DMS153 treated with DMSO at 0.1 percent for 48 hours (cell line): ENCODE results near the gene SMYD4.
"Not testable (repeated sequence)": the region's sequence is repeated elsewhere in the genome, so short reads cannot be mapped to it uniquely, and the experiment has no call there.

Experiments
- DNase-seq: peaks from one replicate; lab custom pipeline; 2025; ENCODE audit not compliant: unreplicated experiment; lab: John Stamatoyannopoulos, UW

Gene SMYD4

DNA sequence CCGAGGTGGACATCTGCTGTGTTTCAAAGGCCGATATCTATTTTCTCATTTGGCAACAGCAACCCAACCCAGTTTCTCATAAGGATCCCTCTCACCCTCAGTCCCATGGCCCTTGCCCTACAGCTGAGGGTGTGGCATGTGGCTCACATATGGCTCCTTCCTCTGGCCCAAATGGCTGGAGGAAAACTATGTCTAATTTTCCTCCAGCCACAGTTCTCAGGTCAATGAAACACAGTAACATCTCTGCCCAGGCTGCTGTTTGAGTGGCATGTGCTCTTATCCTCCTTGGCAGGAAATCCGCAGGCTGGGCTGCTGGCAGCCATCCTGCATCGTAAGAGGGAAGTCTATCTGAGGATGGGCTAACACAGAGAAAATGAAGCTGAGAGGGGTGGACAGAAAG lies 43.8 kb downstream of the SMYD4 start:
- DNase-seq: no peak

DNA sequence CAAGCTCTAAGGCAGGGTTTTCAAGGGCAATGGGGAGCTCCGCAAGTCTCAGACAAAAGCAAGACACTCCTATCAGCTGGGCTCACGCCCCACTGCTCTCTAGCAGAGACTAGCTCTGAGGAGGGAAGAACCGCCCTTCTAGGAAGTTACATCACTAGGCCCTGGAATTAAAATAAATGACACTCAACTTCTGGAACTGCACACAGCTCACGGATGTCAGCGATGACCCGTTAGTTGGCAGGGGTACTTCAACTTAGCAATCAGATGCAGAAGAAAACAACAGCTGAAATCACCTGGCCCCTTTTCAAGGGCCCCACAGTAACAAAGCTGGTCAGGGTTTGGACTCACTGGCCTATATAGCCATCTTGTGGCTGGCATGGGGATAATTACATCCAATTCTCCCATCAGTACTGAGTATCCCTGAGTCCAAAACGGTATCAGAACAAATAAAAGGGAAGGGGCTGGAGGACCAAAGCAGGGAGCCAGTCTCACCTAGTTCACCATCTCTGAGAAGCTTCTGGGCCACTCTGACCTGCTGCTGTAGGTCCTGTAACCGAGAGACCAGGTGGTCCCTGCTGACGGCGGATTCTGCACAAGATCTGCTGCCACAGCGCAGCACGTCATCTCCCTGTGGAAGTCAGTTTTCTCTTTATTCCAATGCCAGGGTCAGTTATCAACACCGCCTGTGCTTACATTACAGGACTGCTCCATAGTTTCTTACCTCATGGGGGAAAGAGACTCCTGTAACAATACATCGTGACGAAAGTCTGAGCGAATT lies 45.7 kb downstream of the SMYD4 start:
- no peak for DNase-seq

DNA sequence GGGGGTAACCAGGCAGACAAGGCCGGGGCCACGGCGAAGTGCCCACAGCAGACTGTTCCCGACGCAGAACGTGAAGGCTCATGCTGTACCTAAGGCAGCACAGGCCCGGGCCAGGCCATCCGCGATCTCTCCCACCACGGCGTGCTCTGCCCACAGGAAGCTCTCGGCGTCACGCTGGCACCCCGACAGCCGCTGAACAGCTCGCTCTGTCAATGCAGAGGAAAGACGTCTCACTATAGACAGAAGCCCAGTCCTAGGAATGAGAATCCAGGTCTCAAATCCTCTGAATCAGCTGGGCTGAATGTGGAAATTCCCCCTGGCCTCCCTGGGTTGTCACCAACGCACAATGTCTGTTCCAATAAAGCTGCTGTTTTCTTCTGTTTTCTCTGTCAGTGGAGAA lies 46.4 kb downstream of the SMYD4 start:
- DNase-seq: no peak

DNA sequence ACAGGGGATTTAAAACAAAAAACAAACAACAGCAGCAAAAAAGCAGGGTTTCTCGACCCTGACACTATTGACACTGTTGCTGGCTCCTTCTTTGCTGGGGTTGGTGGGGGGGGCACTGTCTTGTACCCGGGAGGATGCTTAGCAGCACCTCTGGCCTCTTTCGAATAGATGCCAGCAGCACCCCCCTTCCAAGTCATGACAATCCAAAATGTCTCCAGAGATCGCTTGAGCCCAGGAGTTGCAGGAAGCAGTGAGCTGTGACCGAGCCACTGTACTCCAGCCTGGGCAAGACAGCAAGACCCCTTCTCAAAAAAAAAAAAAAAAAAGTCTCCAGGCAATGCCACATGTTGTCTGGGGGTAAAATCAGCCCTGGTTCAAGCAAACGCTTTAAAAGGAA lies 47.5 kb downstream of the SMYD4 start:
- no peak for DNase-seq

DNA sequence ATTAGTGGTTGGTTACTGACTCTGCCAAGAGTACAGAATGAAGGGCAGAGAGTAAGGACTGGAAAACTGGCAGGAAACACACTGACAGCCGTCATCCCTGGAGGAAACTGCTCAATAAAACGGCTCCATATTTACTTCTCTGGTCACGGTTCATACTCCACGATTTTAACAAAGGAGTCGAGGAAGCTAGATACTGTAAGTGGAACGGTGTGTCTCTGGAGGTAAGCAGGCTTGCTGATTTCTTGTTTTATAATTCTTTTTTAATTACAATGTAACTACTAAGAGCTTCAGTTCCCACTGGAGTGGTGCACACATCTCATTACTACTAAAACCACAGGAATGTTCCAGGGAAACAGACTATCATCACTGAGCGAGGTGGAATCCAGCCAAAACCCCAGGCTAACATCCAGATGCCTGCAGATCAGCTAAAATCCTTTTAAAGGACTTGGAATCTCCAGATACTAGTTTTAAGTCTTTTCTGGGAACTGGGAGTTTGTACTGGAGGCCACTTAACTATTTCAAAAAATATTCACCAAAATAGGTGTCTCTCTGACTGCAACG lies 50.1 kb downstream of the SMYD4 start:
- DNase-seq: no peak

DNA sequence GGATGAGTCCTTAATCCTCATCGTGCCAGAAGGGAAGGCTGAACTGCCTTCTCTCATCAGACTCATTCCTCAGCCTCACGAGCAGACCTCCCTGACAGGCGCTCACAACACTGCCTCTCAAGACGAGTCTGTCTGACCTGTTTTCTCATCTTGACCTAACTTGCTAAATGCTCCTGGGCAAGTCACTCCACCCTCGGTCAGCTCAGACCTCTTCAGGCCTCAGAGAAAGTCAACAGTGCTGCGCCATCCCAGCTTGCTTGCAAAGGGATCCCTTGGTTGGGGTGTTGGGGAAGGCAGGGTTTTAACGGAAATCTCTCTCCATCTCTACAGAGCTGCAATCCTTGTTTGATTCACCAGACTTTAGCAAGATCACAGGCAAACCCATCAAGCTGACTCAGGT lies 52.8 kb downstream of the SMYD4 start:
- DNase-seq: no peak

DNA sequence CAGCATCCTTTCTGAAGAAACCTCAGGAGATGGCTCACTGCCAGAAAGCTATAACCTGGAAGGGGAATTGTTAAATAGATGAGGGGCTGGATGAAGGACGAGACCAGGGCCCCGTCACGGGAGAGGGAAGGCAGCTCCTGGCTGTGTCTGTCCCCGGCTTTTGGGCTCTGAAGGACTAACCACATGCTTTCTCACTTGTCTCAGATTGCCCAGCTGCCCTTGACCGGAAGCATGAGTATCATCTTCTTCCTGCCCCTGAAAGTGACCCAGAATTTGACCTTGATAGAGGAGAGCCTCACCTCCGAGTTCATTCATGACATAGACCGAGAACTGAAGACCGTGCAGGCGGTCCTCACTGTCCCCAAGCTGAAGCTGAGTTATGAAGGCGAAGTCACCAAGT lies 53.4 kb downstream of the SMYD4 start:
- DNase-seq: no peak

DNA sequence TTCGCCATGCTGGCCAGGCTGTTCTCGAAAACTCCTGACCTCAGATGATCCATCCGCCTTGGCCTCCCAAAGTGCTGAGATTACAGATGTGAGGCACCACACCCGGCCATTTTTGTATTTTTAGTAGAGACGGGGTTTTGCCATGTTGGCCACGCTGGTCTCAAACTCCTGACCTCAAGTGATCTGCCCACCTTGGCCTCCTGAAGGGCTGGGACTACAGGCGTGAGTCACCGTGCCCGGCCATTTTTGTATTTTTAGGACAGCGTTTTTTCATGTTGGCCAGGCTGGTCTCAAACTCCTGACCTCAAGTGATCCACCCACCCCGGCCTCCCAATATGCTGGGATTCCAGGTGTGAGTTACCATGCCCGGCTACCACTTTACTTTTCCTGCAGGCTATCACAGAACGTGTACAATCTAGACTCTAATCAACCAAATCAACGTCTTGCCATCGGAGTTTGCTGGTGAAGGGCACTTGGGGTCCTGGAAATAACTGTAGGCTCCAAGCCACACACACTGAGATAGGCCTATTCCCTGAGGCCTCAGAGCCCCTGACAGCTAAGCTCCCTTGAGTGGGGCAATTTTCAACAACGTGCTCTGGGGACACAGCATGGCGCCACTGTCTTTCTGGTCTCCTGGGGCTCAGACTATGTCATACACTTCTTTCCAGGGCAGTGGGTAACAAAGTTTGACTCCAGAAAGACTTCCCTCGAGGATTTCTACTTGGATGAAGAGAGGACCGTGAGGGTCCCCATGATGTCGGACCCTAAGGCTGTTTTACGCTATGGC lies 55.1 kb downstream of the SMYD4 start:
- DNase-seq: no peak

DNA sequence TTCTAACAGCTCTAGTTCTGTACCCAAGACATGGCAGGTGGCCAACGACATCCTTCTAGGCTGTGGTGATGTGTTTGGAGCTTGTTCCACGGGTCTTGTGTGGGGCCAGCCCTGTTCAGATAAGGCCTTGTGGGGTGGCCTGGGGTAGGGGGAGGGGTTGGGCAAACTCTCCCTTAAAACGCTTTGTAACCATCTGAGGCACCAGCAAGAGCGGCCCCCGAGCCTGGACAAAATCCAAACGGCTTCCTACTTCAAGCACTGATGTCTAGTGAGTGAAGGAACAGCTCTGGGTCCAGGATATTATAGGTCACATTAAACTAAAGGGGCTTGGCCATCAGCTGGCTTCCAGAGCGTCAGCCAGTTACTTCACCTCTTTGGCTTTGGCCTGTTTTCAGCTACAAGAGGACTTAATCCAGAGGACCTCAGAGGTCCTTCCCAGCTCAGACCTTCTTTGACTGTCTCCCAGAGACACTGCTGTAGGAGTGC lies 56.0 kb downstream of the SMYD4 start:
- no peak for DNase-seq

DNA sequence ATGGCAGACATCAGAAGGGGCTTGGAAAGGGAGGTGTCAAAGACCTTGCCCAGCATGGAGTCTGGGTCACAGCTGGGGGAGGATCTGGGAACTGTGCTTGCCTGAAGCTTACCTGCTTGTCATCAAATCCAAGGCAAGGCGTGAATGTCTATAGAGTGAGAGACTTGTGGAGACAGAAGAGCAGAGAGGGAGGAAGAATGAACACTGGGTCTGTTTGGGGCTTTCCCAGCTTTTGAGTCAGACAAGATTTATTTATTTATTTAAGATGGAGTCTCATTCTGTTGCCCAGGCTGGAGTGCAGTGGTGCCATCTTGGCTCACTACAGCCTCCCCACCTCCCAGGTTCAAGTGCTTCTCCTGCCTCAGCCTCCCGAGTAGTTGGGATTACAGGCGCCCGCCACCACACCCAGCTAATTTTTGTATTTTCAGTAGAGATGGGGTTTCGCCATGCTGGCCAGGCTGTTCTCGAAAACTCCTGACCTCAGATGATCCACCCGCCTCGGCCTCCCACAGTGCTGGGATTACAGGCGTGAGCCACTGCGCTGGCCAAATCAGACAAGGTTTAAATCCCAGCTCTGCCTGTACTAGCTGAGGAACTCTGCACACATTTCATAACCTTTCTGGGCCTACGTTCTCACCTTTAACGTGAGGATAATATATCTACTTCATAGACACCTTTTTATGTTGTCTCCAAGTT lies 56.6 kb downstream of the SMYD4 start:
- not testable (repeated sequence) for DNase-seq

DNA sequence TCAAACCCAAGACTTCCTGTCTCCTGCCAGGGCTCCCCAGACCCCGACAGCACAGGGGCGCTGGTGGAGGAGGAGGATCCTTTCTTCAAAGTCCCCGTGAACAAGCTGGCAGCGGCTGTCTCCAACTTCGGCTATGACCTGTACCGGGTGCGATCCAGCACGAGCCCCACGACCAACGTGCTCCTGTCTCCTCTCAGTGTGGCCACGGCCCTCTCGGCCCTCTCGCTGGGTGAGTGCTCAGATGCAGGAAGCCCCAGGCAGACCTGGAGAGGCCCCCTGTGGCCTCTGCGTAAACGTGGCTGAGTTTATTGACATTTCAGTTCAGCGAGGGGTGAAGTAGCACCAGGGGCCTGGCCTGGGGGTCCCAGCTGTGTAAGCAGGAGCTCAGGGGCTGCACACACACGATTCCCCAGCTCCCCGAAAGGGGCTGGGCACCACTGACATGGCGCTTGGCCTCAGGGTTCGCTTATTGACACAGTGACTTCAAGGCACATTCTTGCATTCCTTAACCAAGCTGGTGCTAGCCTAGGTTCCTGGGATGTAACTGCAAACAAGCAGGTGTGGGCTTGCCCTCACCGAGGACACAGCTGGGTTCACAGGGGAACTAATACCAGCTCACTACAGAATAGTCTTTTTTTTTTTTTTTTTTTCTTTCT lies 59.8 kb downstream of the SMYD4 start:
- DNase-seq: no peak

DNA sequence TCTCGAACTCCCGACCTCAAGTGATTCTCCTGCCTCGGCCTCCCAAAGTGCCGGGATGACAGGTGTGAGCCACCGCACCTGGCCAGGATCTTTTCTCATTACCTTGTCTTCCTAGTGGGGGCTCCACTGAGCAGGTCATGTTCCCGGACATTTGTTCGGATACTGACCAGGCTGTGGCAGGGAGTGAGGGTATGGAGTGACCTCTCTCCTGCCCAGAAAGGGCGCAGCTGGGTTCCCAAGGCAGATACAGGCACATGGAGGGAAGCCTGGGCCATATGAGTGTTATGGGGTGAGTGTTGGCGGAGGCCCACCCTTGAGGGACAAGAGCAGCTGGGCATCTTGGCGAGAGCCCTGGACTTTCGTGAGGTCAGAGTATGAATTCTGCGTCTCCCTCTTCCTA lies 62.3 kb downstream of the SMYD4 start:
- no peak for DNase-seq

DNA sequence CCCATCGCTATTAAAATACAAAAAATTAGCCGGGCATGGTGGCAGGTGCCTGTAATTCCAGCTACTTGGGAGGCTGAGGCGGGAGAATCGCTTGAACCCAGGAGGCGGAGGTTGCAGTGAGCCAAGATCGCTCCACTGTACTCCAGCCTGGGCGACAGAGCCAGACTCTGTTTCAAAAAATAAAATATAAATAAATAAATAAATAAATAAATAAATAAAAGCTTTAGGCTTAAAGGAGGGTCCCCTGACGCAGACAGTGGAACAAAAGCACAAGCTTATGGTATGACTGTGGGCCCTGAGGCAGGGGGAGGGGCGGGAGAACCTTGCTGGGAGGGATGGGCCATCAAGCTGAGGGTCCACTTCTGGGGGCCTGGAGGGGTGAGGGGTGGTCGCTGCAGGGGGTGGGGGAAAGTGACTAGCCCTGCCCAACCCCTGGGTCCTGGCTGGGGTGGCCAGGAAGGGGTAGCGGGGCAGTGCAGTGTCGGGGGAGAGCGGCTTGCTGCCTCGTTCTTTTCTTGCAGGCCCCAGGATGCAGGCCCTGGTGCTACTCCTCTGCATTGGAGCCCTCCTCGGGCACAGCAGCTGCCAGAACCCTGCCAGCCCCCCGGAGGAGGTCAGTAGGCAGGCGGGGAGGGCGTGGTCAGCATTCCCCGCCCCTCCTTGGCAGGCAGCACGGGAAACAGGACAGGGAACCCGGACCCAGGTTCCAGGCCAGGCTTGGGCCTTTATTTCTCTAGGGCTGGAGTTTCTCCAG lies 63.1 kb downstream of the SMYD4 start:
- no peak for DNase-seq

DNA sequence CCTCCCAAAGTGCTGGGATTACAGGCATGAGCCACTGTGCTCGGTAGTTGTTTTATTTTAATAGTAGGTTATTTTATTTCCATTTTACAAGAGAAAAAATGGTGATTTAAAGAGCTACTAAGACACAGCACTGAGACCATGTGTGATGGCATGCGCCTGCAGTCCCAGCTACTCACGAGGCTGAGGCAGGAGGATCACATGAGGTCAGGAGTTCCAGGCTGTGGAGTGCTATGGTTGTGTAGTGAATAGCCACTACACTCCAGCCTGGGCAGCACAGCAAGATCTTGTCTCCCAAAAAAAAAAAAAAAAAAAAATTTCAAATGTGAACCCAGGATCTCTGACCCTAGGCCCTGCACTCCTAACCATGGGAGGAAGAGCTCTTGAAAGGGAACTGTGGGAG lies 64.1 kb downstream of the SMYD4 start:
- DNase-seq: no peak

DNA sequence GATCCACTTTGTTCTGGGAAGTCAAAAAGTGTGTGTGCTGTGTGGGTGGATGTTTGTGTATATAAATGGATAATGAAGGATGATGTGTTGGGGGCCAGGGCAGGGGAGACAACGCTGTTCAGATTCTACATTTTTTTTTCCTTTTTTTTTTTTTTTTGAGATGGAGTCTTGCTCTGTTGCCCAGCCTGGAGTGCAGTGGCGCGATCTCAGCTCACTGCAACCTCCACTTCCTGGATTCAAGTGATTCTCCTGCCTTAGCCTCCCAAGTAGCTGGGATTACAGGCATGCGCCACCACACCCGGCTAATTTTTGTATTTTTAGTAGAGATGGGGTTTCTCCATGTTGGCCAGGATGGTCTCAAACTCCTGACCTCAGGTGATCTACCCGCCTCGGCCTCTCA lies 65.0 kb downstream of the SMYD4 start:
- not testable (repeated sequence) for DNase-seq

DNA sequence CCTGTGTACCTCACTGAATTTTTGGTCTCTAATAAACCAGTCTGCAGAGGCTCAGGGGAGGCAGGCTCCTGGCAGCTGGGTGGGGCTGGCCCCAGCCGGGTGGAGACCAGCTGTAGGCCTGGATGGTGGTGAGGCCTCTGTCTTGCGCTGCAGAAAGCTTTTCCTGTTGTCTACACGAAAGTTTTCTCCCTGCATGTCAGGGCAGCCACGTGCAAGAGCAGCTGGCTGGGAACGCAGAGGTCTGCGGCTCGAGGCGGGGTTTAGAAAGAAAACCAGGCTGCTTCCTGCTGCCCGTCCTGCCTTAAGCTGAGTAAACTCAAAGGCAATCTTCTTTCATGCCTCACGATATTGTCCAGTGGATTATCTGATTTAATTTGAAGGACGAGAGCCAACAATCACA lies 65.4 kb downstream of the SMYD4 start:
- DNase-seq: no peak

DNA sequence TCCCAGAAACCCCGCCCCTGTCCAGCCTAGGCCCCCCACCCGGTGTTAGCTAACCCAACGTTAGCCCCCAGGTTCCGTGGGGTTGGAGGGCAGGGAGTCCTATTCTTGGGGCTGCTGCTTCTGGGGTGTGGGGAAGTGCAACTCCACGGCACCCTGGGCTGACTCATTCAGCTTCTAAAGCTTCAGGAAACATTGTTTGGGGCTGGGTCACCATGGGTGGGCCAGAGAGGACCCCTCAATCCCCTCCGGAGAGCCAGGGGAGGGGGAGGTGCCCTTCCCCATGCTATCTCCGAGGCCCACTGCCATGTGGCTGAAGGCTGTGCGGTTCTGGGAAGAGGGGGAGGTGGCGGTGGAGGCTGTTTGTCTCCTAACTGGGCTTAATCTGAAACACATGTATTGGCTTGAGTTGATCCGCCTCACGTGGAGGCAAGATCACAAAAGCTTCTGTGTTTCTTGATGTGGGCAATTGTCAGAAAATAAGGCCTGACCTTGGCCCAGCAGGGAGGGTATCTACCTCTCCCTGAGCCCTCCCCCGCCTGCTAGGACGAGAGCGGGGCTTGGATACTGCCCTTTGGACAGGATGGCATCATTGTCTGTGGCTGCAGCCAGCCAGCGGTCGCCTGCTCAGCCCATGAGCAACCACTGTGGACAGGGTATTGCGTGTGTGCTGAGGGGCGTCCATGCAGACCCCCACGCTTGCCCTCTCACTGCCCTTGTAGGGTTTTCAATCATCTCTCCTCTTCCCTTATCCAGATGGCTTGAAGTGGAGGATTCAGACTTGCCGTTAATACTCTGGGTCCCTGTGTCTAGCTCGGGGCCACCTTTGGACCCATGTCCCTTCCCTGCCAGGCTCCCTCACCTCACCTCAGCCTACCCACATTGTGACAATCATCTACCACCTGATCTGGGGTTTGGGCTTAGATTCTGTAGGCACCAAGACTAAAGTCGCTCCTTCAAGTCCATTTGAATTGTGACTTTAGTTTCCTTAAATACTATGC lies 66.5 kb downstream of the SMYD4 start:
- DNase-seq: no peak

DNA sequence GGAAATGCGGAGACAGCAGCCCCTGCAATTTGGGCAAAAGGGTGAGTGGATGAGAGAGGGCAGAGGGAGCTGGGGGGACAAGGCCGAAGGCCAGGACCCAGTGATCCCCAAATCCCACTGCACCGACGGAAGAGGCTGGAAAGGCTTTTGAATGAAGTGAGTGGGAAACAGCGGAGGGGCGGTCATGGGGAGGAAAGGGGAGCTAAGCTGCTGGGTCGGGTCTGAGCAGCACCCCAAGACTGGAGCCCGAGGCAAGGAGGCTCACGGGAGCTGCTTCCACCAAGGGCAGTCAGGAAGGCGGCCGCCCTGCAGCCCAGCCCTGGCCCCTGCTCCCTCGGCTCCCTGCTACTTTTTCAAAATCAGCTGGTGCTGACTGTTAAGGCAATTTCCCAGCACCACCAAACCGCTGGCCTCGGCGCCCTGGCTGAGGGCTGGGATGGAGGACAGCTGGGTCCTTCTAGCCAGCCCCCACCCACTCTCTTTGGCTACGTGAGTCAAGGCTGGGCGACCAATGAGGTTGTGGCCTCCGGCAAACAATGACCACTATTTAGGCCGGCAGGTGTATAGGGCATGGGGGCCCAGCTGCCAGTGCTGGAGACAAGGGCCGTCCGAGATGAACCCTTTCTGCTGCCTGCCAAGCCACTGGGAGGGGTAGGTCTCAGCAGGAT lies 67.3 kb downstream of the SMYD4 start:
- DNase-seq: no peak

DNA sequence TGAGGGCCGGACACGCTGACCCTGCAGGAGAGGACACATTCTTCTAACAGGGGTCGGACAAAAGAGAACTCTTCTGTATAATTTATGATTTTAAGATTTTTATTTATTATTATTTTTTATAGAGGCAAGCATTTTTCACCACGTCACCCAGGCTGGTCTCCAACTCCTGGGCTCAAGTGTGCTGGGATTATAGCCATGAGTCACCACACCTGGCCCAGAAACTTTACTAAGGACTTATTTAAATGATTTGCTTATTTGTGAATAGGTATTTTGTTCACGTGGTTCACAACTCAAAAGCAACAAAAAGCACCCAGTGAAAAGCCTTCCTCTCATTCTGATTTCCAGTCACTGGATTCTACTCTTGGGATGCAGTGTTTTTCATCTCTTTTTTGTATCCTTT lies 70.2 kb downstream of the SMYD4 start:
- DNase-seq: no peak
